ENCODE data around the gene SH3GL2.

Gene SH3GL2

DNA sequence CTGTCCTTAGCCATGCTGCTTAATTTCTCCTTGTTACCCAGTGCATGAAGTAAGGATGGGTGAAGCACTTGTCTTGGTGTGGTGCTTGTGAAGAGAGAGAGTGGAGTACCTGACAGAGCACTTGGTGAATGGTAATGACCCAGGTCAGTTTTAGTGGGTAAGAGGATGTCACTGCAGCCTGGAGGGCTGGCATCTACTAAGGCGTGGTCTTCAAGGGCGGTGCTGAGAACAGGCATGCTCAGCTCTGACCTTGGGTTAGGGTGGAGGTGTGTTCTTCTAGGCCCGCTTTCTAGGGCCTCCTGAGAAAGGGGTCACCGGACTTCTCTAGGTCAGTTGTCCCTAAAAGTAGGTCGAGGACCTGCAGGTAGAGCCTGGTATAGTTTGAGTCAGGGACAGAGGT lies 25.7 kb downstream of the SH3GL2 start:
- Histone ChIP-seq H2BK12ac (ENCODE audit: low read length) (no peak overlapping the region), H3K4ac (ENCODE audit: low read depth, low read length) (no peak overlapping the region), H3K4me1 (ENCODE audit: control insufficient read depth in 1 of 2, insufficient read depth in 2 of 2, low read length in 2 of 2) (no peaks in the 10 kb centered on the region), H4K12ac (ENCODE audit: low read depth, low read length) (no peak overlapping the region), H2BK120ac (ENCODE audit: insufficient read depth, low read length, poor library complexity) (no peak overlapping the region), H3K23ac (ENCODE audit: low read length) (peak overlapping the region; percentile 9), H2AK5ac (ENCODE audit: low read length) (no peak overlapping the region), H2BK5ac (ENCODE audit: low read depth, low read length, poor library complexity) (no peak overlapping the region), H3K14ac (ENCODE audit: low read length) (no peak overlapping the region), H3K9me3 (ENCODE audit: insufficient read depth, low read depth, low read length) (no peaks in the 10 kb centered on the region), H3K9ac (ENCODE audit: low read length) (no peak overlapping the region), H3K27me3 (ENCODE audit: insufficient read depth, low read length) (no peaks in the 10 kb centered on the region), H3K4me2 (ENCODE audit: low read length) (no peak overlapping the region), H3K79me2 (ENCODE audit: control insufficient read depth, insufficient read depth, low read length, poor library complexity) (no peaks in the 10 kb centered on the region), H4K91ac (ENCODE audit: low read depth, low read length) (no peak overlapping the region), H3K36me3 (ENCODE audit: control insufficient read depth in 1 of 2, insufficient read depth in 2 of 2, low read length in 2 of 2) (no peaks in the 10 kb centered on the region), H3K18ac (ENCODE audit: low read length) (no peak overlapping the region), H3K4me3 (ENCODE audit: low read depth, low read length) (no peak overlapping the region), H4K8ac (ENCODE audit: low read depth, low read length) (no peak overlapping the region), H2AFZ (ENCODE audit: insufficient read depth, low read length, poor library complexity) (no peak overlapping the region), H3K27ac (ENCODE audit: low read depth, low read length) (no peak overlapping the region), H3K79me1 (ENCODE audit: low read length) (no peaks in the 10 kb centered on the region)
- no peak for DNase-seq
- WGBS (ENCODE audit: extremely low coverage, insufficient coverage, insufficient read length) = no CpG with 5 or more reads among the region's 5 CpGs

DNA sequence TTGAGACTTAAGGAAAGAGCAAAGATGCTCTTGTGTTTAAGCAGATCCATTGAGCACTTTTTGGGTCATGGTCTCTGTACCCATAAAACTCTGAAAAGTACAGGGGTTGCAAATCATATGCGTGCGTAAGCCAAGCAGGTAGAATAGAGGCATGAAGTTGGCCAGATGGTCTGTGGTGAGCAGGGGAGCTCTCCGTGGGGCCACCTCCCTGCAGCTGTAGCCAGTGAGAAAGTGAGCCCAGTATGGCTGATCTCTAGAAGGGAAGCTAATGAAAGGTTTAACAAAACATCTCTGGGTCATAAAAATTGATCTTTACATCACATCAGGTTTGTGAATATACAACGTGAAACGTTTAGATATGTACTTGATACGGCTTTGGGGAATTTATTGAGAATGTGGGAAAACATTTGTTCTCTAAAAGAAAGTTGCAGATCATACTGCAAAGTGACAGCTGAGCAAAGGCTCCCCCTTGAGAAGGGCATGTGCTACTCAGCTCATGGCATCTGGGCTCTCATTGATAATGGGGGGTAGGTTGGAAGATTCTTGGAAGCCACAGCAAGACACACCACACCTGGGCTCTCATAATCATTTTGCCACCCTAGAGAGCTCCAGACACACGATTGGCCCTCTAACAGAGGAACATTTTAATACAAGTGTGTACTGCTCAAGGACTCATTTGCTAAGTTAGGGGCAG lies 30.6 kb downstream of the SH3GL2 start:
- Histone ChIP-seq H3K79me1 (ENCODE audit: low read length) (no peaks in the 10 kb centered on the region), H2AK5ac (ENCODE audit: low read length) (no peak overlapping the region), H3K14ac (ENCODE audit: low read length) (no peak overlapping the region), H3K4me2 (ENCODE audit: low read length) (no peak overlapping the region), H3K36me3 (ENCODE audit: control insufficient read depth in 1 of 2, insufficient read depth in 2 of 2, low read length in 2 of 2) (no peaks in the 10 kb centered on the region), H3K4ac (ENCODE audit: low read depth, low read length) (no peak overlapping the region), H2BK5ac (ENCODE audit: low read depth, low read length, poor library complexity) (no peak overlapping the region), H3K27ac (ENCODE audit: low read depth, low read length) (no peak overlapping the region), H2BK120ac (ENCODE audit: insufficient read depth, low read length, poor library complexity) (no peak overlapping the region), H2BK12ac (ENCODE audit: low read length) (no peak overlapping the region), H3K79me2 (ENCODE audit: control insufficient read depth, insufficient read depth, low read length, poor library complexity) (no peaks in the 10 kb centered on the region), H3K27me3 (ENCODE audit: insufficient read depth, low read length) (no peaks in the 10 kb centered on the region), H4K12ac (ENCODE audit: low read depth, low read length) (no peak overlapping the region), H3K18ac (ENCODE audit: low read length) (no peak overlapping the region), H3K9me3 (ENCODE audit: insufficient read depth, low read depth, low read length) (no peaks in the 10 kb centered on the region), H3K4me1 (ENCODE audit: control insufficient read depth in 1 of 2, insufficient read depth in 2 of 2, low read length in 2 of 2) (no peaks in the 10 kb centered on the region), H2AFZ (ENCODE audit: insufficient read depth, low read length, poor library complexity) (no peak overlapping the region), H3K4me3 (ENCODE audit: low read depth, low read length) (no peak overlapping the region), H4K91ac (ENCODE audit: low read depth, low read length) (no peak overlapping the region), H3K23ac (ENCODE audit: low read length) (no peak overlapping the region), H4K8ac (ENCODE audit: low read depth, low read length) (no peak overlapping the region), H3K9ac (ENCODE audit: low read length) (no peak overlapping the region)
- WGBS (ENCODE audit: extremely low coverage, insufficient coverage, insufficient read length) = no CpG with 5 or more reads among the region's 7 CpGs
- no peak for DNase-seq

DNA sequence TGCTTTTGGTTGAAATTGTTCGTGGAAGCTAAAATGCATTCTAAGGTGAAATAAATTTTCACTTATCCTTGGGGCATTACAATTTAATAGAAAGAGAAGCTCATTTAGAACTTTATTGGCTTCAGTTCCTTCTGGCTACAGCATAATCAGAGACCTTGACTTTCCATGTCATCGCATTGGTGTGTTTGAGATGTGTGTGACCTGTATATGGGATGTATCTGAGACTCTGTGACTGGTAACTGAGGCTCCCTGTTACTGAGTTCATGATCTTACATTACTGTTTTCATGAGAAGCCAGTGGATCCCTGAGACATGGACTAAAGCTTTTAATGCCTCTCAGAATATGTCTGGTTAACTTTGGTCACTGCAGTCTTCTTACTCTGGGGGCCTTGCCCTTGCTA lies 32.5 kb downstream of the SH3GL2 start:
- Histone ChIP-seq H3K18ac (ENCODE audit: low read length) (no peak overlapping the region), H2BK12ac (ENCODE audit: low read length) (no peak overlapping the region), H4K91ac (ENCODE audit: low read depth, low read length) (no peak overlapping the region), H3K14ac (ENCODE audit: low read length) (no peak overlapping the region), H3K4me2 (ENCODE audit: low read length) (no peak overlapping the region), H2AFZ (ENCODE audit: insufficient read depth, low read length, poor library complexity) (no peak overlapping the region), H2BK120ac (ENCODE audit: insufficient read depth, low read length, poor library complexity) (no peak overlapping the region), H2BK5ac (ENCODE audit: low read depth, low read length, poor library complexity) (no peak overlapping the region), H3K27me3 (ENCODE audit: insufficient read depth, low read length) (no peaks in the 10 kb centered on the region), H3K9ac (ENCODE audit: low read length) (no peak overlapping the region), H4K8ac (ENCODE audit: low read depth, low read length) (no peak overlapping the region), H3K79me1 (ENCODE audit: low read length) (no peaks in the 10 kb centered on the region), H2AK5ac (ENCODE audit: low read length) (no peak overlapping the region), H3K9me3 (ENCODE audit: insufficient read depth, low read depth, low read length) (no peaks in the 10 kb centered on the region), H3K36me3 (ENCODE audit: control insufficient read depth in 1 of 2, insufficient read depth in 2 of 2, low read length in 2 of 2) (no peaks in the 10 kb centered on the region), H3K4ac (ENCODE audit: low read depth, low read length) (no peak overlapping the region), H3K4me1 (ENCODE audit: control insufficient read depth in 1 of 2, insufficient read depth in 2 of 2, low read length in 2 of 2) (no peaks in the 10 kb centered on the region), H3K23ac (ENCODE audit: low read length) (no peak overlapping the region), H3K27ac (ENCODE audit: low read depth, low read length) (no peak overlapping the region), H4K12ac (ENCODE audit: low read depth, low read length) (no peak overlapping the region), H3K4me3 (ENCODE audit: low read depth, low read length) (no peak overlapping the region), H3K79me2 (ENCODE audit: control insufficient read depth, insufficient read depth, low read length, poor library complexity) (no peaks in the 10 kb centered on the region)
- WGBS (ENCODE audit: extremely low coverage, insufficient coverage, insufficient read length) = no CpG with 5 or more reads among the region's 2 CpGs
- DNase-seq = no peak

DNA sequence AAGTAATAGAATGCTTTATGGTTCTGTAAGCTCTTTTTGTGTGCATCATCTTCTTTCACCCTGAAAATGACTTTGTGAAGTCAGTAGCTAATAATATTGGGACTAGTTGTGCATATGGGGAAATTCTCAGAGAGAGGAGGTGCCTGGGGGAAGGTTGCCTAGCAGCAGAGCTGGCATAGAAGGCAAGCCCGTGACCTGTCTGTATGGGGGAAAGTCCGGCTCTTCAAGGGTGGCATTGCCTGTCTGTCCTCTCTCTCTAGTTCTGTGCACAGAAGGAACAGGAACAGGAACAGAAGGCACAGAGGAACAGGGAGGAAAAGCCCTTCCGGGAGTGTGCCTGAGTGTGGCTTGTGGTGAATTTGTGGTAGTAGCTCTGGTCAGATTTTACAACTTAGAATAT lies 33.1 kb downstream of the SH3GL2 start:
- H4K8ac ChIP-seq (ENCODE audit: low read depth, low read length) = no peak overlapping the region
- H3K9me3 ChIP-seq (ENCODE audit: insufficient read depth, low read depth, low read length) = no peaks in the 10 kb centered on the region
- no peak overlapping the region for H2BK5ac ChIP-seq (ENCODE audit: low read depth, low read length, poor library complexity)
- H3K4ac ChIP-seq (ENCODE audit: low read depth, low read length) = no peak overlapping the region
- H3K14ac ChIP-seq (ENCODE audit: low read length) = no peak overlapping the region
- no peak overlapping the region for H4K91ac ChIP-seq (ENCODE audit: low read depth, low read length)
- no peak overlapping the region for H2BK120ac ChIP-seq (ENCODE audit: insufficient read depth, low read length, poor library complexity)
- no peak overlapping the region for H4K12ac ChIP-seq (ENCODE audit: low read depth, low read length)
- H3K36me3 ChIP-seq (ENCODE audit: control insufficient read depth in 1 of 2, insufficient read depth in 2 of 2, low read length in 2 of 2) = no peaks in the 10 kb centered on the region
- H2AK5ac ChIP-seq (ENCODE audit: low read length) = no peak overlapping the region
- no peak overlapping the region for H3K4me2 ChIP-seq (ENCODE audit: low read length)
- no peak overlapping the region for H3K18ac ChIP-seq (ENCODE audit: low read length)
- no peaks in the 10 kb centered on the region for H3K79me2 ChIP-seq (ENCODE audit: control insufficient read depth, insufficient read depth, low read length, poor library complexity)
- no peak for DNase-seq
- no peaks in the 10 kb centered on the region for H3K27me3 ChIP-seq (ENCODE audit: insufficient read depth, low read length)
- H2AFZ ChIP-seq (ENCODE audit: insufficient read depth, low read length, poor library complexity) = no peak overlapping the region
- WGBS (ENCODE audit: extremely low coverage, insufficient coverage, insufficient read length) = no CpG with 5 or more reads among the region's 3 CpGs
- no peaks in the 10 kb centered on the region for H3K79me1 ChIP-seq (ENCODE audit: low read length)
- no peak overlapping the region for H2BK12ac ChIP-seq (ENCODE audit: low read length)
- no peaks in the 10 kb centered on the region for H3K4me1 ChIP-seq (ENCODE audit: control insufficient read depth in 1 of 2, insufficient read depth in 2 of 2, low read length in 2 of 2)
- no peak overlapping the region for H3K9ac ChIP-seq (ENCODE audit: low read length)
- no peak overlapping the region for H3K23ac ChIP-seq (ENCODE audit: low read length)
- H3K27ac ChIP-seq (ENCODE audit: low read depth, low read length) = no peak overlapping the region
- H3K4me3 ChIP-seq (ENCODE audit: low read depth, low read length) = no peak overlapping the region
